MM.1S (cell line): Measurements from ENCODE around the gene TPK1.

Experiments used
- EZH2 ChIP-seq: fragments of 300-600 bp; sonication (generic); optimal IDR thresholded peaks from 2 replicates; pipeline ENCODE3; 2017; ENCODE audit warnings: low read depth, mild to moderate bottlenecking, antibody characterized with exemption, low read length, mixed read lengths
- EZH2phosphoT487 ChIP-seq: fragments of 300-600 bp; sonication (generic); IDR thresholded peaks from 2 replicates; pipeline ENCODE4 v1.6.1; 2018; ENCODE audit warnings: antibody characterized with exemption, low read length
- TF ChIP-seq, protein P1 (sequence below): fragments of 300-600 bp; sonication (generic); IDR thresholded peaks from 2 replicates; pipeline ENCODE4 v1.5.1; 2016; ENCODE audit warnings: antibody characterized with exemption, low read length, mixed read lengths

DNA sequence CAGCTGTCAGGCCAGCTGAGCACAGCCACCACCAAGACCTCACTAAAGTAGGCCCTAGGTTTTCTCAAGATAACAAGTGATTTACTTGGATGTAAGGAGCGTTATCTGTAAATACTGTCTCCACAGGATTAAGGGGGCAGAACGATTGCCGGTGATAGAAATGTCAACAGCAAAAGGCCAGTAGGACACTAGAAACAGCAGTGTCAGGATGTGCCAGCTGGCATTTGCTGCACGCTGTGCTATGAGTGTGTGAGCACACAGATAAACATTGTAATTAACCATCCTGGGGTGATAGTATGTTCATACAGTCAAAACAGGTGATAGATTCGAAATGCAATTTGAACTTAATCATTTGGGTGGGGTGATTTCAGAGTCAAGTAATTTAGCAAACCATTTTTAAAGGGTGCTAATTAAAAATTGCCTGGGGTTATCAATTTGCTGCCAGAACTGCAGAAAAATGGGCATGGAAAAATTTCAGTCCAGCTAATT lies 396.1 kb downstream of the TPK1 start:
- TF ChIP-seq, protein P1, sequence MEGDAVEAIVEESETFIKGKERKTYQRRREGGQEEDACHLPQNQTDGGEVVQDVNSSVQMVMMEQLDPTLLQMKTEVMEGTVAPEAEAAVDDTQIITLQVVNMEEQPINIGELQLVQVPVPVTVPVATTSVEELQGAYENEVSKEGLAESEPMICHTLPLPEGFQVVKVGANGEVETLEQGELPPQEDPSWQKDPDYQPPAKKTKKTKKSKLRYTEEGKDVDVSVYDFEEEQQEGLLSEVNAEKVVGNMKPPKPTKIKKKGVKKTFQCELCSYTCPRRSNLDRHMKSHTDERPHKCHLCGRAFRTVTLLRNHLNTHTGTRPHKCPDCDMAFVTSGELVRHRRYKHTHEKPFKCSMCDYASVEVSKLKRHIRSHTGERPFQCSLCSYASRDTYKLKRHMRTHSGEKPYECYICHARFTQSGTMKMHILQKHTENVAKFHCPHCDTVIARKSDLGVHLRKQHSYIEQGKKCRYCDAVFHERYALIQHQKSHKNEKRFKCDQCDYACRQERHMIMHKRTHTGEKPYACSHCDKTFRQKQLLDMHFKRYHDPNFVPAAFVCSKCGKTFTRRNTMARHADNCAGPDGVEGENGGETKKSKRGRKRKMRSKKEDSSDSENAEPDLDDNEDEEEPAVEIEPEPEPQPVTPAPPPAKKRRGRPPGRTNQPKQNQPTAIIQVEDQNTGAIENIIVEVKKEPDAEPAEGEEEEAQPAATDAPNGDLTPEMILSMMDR, result no peak
- TF ChIP-seq EZH2 (no peak), EZH2phosphoT487 (no peak)
